Measurements from ENCODE around the gene TTBK1.

TTBK1 gene

DNA sequence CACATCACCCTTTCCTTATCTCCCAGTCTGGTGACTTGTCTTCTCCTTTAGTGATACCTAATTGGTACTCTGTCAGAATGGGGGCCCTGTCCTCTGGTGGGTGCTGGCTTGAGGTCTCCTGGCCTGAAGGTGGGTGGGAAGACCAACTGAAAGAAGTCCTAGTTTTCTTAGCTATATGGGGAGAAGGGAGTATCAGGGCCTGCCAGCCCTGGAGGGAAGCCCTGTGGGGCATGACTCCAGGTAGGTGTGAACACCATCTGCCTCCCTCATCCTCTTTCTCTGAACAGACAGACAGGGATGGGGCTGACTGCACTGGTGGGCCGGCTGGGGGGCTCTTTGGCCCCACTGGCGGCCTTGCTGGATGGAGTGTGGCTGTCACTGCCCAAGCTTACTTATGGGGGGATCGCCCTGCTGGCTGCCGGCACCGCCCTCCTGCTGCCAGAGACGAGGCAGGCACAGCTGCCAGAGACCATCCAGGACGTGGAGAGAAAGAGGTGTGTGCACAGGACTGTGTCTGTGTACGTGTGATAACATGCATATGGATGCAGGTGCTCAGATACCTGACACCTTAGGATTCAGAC, 60.6 kb downstream of the TTBK1 start:
- Mint-ChIP-seq H3K4me1 (ENCODE audit: low read depth) (peaks cover 5% of the 10 kb centered on the region), H3K27ac (no peak overlapping the region), H3K27me3 (ENCODE audit: low read depth) (peaks cover 18% of the 10 kb centered on the region), H3K4me3 (no peak overlapping the region), H3K9me3 (no peaks in the 10 kb centered on the region), H3K36me3 (ENCODE audit: low read depth) (no peaks in the 10 kb centered on the region)

DNA sequence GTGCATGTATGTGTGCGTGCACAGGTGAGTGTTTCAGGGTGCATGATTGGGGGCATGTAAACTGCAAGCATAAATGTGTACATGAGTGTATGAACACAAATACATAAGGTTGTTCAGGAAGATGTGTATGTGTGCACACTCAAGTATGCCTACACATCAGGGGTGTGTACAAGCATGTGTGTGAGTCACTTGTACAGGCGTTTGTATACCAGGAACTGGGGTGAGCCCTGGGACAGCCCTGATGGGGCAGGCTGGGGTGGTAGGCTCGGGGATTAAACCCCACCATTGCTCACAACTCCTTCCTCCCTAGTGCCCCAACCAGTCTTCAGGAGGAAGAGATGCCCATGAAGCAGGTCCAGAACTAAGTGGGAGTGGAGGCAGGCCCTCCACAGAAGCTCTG, 61.1 kb downstream of the TTBK1 start:
- Mint-ChIP-seq H3K27ac (no peak overlapping the region), H3K4me1 (ENCODE audit: low read depth) (peaks cover 5% of the 10 kb centered on the region), H3K9me3 (no peaks in the 10 kb centered on the region), H3K36me3 (ENCODE audit: low read depth) (no peaks in the 10 kb centered on the region), H3K4me3 (no peak overlapping the region), H3K27me3 (ENCODE audit: low read depth) (peaks cover 17% of the 10 kb centered on the region)

DNA sequence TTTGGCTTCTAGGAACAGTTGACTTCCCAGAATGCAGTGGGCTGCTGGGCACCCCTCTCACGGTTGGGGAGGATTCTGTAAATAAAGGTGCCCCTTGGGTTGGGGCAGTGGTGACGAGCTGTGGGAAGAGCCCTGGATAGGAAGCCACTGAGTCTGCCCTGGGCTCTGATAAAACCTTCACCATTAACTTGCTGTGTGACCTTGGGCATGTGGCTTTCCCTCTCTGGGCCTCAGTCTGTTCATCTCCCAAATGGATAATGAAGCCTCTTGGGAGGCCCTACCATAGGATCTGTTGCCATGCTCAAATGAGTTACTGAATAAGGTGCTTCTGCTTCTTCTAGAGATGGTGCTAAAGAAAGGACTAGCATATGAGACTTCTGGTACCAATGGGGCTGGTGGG, 61.6 kb downstream of the TTBK1 start:
- H3K36me3 Mint-ChIP-seq (ENCODE audit: low read depth): no peaks in the 10 kb centered on the region
- peaks cover 15% of the 10 kb centered on the region for H3K27me3 Mint-ChIP-seq (ENCODE audit: low read depth)
- no peak overlapping the region for H3K27ac Mint-ChIP-seq
- peaks cover 5% of the 10 kb centered on the region for H3K4me1 Mint-ChIP-seq (ENCODE audit: low read depth)
- H3K4me3 Mint-ChIP-seq: no peak overlapping the region
- H3K9me3 Mint-ChIP-seq: no peaks in the 10 kb centered on the region

DNA sequence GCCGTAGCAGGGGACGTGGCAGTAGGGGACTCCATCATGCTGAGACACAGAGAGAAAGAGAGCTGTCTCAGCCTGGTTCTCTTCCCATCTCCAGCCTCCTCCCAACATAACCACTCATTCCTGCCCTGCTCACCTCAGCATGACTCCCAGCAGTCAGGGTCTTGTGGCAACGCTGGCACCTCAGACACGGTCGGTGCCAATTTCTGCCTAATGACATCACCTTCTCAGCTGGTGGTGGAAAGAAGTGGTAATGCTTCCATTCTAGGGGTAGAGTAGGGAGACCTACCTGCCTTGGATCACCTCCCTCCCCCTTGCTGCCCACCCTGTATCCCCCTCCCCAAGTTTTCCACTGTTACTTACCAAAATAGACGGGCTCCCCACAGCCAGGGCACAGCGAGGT, 62.8 kb downstream of the TTBK1 start:
- no peak overlapping the region for H3K27ac Mint-ChIP-seq
- H3K27me3 Mint-ChIP-seq (ENCODE audit: low read depth): peaks cover 16% of the 10 kb centered on the region
- H3K36me3 Mint-ChIP-seq (ENCODE audit: low read depth): no peaks in the 10 kb centered on the region
- peaks cover 5% of the 10 kb centered on the region for H3K4me1 Mint-ChIP-seq (ENCODE audit: low read depth)
- H3K4me3 Mint-ChIP-seq: no peak overlapping the region
- H3K9me3 Mint-ChIP-seq: no peaks in the 10 kb centered on the region

DNA sequence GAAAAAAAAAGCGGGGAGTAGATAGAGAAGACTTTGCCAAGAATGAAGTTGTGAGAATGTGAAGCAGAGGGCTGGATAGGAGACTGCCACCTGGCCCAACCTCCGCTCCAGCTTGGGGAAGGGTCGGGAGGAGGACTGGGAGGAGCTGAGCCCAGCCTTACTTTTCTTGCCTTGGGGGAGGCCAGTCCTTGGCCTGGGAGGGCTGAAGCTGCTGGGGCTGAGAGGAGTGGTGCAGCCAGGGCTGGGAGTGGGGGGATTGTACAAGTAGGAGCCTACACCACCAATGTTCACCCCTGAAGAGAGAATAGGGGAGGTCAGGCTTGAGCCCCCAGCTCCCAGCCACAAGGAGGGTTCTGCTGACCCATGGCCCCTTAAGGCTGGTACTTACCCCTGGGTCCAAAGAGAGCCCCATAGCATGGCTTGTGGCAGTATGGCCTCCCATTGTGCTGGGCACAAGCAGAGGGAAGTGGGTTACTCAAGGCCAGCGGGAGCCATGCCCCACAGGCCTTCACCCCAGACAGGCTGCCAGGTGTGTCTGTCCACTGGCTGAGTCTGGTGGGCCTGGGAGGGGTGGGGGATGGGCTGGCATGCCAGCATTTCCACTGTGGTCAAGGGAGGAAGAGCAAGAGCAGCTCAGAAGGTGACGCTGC, 64.3 kb downstream of the TTBK1 start:
- no peaks in the 10 kb centered on the region for H3K9me3 Mint-ChIP-seq
- peaks cover 21% of the 10 kb centered on the region for H3K27me3 Mint-ChIP-seq (ENCODE audit: low read depth)
- H3K4me1 Mint-ChIP-seq (ENCODE audit: low read depth): peaks cover 5% of the 10 kb centered on the region
- H3K36me3 Mint-ChIP-seq (ENCODE audit: low read depth): no peaks in the 10 kb centered on the region
- H3K4me3 Mint-ChIP-seq: peak overlapping the region; percentile 8
- H3K27ac Mint-ChIP-seq: no peak overlapping the region

DNA sequence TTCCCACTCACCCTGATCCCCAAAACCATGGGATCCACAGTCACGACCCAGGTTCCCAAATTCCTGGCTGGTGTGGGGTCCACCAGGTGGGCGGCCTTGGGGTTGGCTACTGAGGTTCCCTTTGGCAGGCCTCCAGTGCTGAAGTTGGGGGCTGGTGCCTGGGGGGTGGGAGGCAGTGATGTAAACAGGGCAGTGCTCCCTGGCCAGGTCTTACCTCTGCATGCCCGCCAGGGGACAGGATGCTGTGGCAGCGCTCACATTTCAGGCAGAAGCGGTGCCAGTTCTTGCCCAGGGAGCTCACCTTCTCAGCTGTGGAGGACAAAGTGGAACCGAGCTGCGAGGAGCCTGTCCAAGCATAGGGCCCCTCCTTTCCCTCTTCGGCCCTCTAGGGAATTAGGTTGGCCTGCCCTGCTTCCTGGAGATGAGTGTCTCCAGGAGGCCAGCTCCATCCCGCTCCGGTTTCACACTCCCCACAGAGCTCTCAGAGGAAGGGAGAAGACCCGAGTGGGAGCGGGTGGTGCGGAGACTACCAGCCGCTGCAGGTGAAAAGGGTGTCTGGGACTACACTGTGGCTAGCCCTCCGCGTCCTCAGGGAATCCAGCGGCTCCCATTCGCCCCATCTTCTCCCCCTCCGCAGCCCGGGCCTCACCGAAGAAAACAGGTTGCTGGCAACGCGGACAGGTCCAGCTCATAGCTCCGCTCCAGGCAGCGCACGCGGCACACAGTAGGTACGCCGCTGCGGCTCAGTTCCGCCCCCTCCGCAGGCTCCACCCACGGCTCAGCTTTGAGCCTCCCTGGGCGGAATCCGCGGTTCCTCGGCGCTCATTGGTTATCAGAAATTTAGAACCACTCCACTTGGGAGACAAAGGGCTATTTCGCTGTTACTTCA, 65.1 kb downstream of the TTBK1 start, which contains the start of gene CRIP3:
Gene CRIP3 (minus strand): TSS at position 726 of the 889 bp plus-strand sequence. CDS start 34 bp downstream, at position 692.
- peaks cover 5% of the 10 kb centered on the region for H3K4me1 Mint-ChIP-seq (ENCODE audit: low read depth)
- no peak within 1 kb of the TSS for H3K27ac Mint-ChIP-seq
- peaks cover 21% of the 10 kb centered on the region for H3K27me3 Mint-ChIP-seq (ENCODE audit: low read depth)
- peak within 1 kb of the TSS; percentile 74 for H3K4me3 Mint-ChIP-seq
- no peaks in the 10 kb centered on the region for H3K36me3 Mint-ChIP-seq (ENCODE audit: low read depth)
- H3K9me3 Mint-ChIP-seq: no peaks in the 10 kb centered on the region

DNA sequence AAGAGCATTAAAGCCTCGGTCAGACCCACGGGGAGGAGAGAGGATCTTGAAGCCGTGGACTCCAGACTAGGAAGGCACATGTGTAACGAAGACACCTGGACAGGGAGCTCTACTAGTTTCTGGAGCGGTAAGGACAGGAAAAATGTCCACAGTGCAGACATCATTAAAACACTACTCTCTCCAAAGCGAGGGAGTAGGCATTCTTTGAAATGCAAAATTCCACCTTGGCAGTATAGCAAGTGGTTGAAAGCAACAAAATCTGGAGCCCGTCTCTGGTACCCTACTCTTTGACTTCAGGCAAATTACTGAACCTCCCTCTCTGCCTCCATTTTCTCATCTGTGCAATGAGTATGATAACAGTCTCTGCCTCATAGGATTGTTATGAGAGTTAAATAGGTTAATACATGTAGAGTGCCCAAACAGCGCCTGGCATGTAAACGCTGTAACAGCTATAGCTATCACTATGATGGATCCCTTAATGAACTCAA, 65.8 kb downstream of the TTBK1 start:
- Mint-ChIP-seq H3K36me3 (ENCODE audit: low read depth) (no peaks in the 10 kb centered on the region), H3K4me3 (peak overlapping the region; percentile 74), H3K27ac (no peak overlapping the region), H3K27me3 (ENCODE audit: low read depth) (peaks cover 22% of the 10 kb centered on the region), H3K9me3 (no peaks in the 10 kb centered on the region), H3K4me1 (ENCODE audit: low read depth) (peaks cover 5% of the 10 kb centered on the region)

DNA sequence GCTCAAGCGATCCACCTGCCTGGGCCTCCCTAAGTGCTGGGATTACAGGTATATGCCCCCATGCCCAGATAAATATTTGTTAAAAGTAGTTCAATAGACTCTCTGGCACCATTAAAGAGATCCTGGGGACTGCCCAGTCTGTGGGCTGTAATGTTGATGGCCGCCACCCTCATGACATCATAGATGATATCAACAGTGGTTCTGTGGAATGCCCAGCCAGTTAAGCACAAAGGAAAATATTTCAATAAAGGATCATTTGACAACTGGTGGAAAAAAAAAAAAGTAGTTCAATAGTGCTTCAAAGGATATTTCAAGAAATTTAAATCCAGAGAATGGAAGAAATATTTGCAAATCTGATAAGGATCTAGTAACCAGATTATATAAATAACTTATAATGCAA, 66.9 kb downstream of the TTBK1 start:
- no peaks in the 10 kb centered on the region for H3K36me3 Mint-ChIP-seq (ENCODE audit: low read depth)
- H3K4me3 Mint-ChIP-seq: no peak overlapping the region
- H3K4me1 Mint-ChIP-seq (ENCODE audit: low read depth): peaks cover 5% of the 10 kb centered on the region
- H3K27me3 Mint-ChIP-seq (ENCODE audit: low read depth): peaks cover 26% of the 10 kb centered on the region
- no peak overlapping the region for H3K27ac Mint-ChIP-seq
- no peaks in the 10 kb centered on the region for H3K9me3 Mint-ChIP-seq

DNA sequence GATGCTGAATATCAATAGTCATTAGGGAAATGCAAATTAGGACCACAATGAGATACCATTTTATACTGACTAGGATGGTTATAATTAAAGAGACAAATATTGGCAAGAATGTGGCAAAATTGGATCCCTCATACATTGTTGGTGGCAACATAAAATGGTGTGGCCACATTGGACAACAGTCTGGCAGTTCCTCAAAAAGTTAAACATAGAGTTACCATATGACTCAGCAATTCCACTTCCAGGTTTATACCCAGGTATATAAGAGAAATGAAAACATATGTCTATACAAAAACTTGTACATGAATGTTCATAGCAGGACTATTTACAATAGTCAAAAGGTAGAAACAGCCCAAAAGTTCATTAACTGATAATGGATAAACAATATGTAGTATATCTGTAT, 67.3 kb downstream of the TTBK1 start:
- Mint-ChIP-seq H3K27me3 (ENCODE audit: low read depth) (peaks cover 29% of the 10 kb centered on the region), H3K4me1 (ENCODE audit: low read depth) (peaks cover 5% of the 10 kb centered on the region), H3K4me3 (no peak overlapping the region), H3K27ac (no peak overlapping the region), H3K9me3 (no peaks in the 10 kb centered on the region), H3K36me3 (ENCODE audit: low read depth) (no peaks in the 10 kb centered on the region)

DNA sequence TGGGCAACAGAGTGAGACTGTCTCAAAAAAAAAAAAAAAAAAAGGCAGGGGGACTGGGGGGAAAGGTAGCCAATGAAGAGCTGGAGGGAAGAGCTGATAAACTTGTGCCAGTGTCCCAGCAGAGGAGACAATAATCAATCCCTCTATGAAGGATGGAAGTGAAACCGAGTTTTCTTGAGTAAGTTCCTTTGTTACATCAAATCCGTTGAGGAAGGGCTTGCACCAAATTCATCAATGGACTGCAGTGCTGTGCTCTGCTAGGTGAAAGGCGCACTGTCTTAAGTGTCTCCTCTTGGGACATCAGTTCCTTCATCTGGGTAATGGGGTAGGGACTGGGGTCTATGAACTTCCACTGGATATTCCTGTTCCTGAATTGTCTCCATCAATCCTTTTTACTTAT, 68.4 kb downstream of the TTBK1 start:
- Mint-ChIP-seq H3K36me3 (ENCODE audit: low read depth) (no peaks in the 10 kb centered on the region), H3K9me3 (no peaks in the 10 kb centered on the region), H3K4me1 (ENCODE audit: low read depth) (peaks cover 5% of the 10 kb centered on the region), H3K27ac (no peak overlapping the region), H3K27me3 (ENCODE audit: low read depth) (peaks cover 29% of the 10 kb centered on the region), H3K4me3 (no peak overlapping the region)

DNA sequence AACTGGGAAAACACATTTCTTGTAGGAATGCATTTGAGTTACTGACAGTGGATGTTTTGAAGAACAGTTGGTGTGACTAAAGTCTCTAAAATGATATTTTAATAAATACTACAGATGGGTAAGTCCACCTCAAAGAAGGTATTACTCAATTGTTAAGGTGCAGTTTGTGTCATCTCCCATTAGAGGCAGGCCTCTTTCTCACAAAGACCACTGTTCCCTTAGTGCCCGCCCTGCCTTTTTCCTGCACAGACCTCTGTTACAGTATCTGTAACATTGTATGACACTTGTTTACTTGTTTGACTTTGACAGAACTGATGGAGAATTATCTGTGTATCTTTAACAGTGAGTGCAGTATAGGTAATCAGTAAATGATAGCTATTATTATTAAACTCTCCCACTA, 70.5 kb downstream of the TTBK1 start:
- H3K9me3 Mint-ChIP-seq: no peaks in the 10 kb centered on the region
- no peaks in the 10 kb centered on the region for H3K4me1 Mint-ChIP-seq (ENCODE audit: low read depth)
- H3K4me3 Mint-ChIP-seq: no peak overlapping the region
- H3K27ac Mint-ChIP-seq: no peak overlapping the region
- H3K27me3 Mint-ChIP-seq (ENCODE audit: low read depth): peaks cover 26% of the 10 kb centered on the region
- no peaks in the 10 kb centered on the region for H3K36me3 Mint-ChIP-seq (ENCODE audit: low read depth)

DNA sequence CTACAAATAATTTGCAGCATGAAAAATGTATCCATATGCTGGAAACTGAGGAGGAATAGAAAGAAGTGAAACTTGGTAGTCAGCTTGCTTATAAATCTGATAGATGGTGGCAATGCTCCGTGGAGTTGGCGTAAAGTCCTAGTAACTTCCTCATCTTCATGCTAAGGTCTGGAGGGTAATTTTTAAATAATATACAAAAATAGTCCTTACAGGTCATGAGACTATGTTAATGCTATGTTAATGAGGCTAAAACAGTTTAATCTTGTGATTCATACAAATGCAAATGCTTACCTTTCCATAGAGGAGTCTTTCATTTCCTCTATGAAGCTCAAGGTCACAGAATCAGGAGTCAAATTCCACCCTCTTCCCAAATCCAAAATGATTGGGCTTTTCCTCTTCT, 74.7 kb downstream of the TTBK1 start:
- Mint-ChIP-seq H3K27ac (no peak overlapping the region), H3K9me3 (no peaks in the 10 kb centered on the region), H3K4me3 (no peak overlapping the region), H3K4me1 (ENCODE audit: low read depth) (no peaks in the 10 kb centered on the region), H3K27me3 (ENCODE audit: low read depth) (peaks cover 15% of the 10 kb centered on the region), H3K36me3 (ENCODE audit: low read depth) (no peaks in the 10 kb centered on the region)

DNA sequence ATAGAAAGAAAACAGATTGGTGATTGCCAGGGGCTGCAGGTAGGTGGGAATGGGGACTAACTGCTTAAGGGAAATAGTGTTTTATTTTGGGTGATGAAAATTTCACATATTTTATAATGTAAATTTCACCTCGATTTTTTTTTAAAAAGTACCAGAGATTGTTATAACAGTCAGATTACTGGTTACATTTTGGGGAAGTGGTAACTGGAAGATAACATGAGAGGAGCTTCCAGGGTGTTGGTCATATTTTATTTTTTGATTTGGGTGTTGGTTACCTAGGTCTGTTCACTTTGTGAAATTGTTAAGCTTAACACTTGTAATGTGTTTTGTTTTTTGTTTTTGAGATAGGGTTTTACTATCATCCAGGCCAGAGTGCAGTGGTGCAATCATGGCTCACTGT, 82.6 kb downstream of the TTBK1 start:
- Mint-ChIP-seq H3K27ac (no peak overlapping the region), H3K4me3 (no peak overlapping the region)

DNA sequence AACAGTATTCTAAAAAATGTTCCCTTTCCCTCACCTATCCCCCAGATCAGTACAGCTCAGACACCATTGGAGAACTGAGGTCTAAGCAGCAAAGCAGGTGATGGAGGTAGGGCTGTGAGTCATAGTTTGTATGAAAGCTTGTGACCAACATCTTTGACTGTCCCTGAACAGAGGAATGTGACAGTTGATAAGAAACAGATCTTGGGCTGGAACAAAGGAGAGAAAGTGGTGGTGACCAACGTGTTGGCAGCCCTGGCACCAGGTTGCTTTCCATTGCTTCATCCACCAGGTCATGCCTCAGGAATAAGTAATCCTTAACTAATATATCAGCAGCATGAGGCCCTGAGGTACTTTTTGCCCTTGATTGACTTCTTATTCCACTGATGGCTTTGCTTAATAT, 85.2 kb downstream of the TTBK1 start:
- H3K4me1 Mint-ChIP-seq (ENCODE audit: low read depth): peaks cover 10% of the 10 kb centered on the region
- no peak overlapping the region for H3K27ac Mint-ChIP-seq
- no peaks in the 10 kb centered on the region for H3K36me3 Mint-ChIP-seq (ENCODE audit: low read depth)
- H3K4me3 Mint-ChIP-seq: no peak overlapping the region
- no peaks in the 10 kb centered on the region for H3K9me3 Mint-ChIP-seq
- peaks cover 10% of the 10 kb centered on the region for H3K27me3 Mint-ChIP-seq (ENCODE audit: low read depth)

More for the DNA sequence above, 82.6 kb downstream of the TTBK1 start:
- Mint-ChIP-seq H3K9me3 (no peaks in the 10 kb centered on the region), H3K4me1 (ENCODE audit: low read depth) (no peaks in the 10 kb centered on the region), H3K36me3 (ENCODE audit: low read depth) (no peaks in the 10 kb centered on the region), H3K27me3 (ENCODE audit: low read depth) (peaks cover 4% of the 10 kb centered on the region)

DNA sequence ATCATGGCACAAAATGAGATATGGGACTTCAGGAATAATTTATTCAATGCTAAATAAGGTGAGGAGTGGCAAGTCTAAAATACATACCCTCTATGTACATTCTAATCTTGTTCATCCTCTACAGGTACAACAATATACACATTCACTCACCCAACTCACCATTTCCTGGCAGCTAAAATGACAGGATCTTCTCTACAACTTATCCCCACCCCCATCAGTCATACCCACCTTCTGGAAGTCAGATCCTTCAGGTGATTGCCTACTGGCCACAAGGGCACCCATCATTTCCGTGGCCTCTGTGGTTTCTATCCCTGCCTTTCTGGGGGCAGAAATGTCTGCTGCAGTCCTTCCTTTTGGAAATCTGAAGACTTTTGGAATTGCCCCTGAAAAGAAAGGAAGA, 88.2 kb downstream of the TTBK1 start:
- Mint-ChIP-seq H3K27ac (no peak overlapping the region), H3K4me1 (ENCODE audit: low read depth) (peaks cover 10% of the 10 kb centered on the region), H3K36me3 (ENCODE audit: low read depth) (peaks cover 3% of the 10 kb centered on the region), H3K4me3 (no peak overlapping the region), H3K27me3 (ENCODE audit: low read depth) (peaks cover 10% of the 10 kb centered on the region), H3K9me3 (no peaks in the 10 kb centered on the region)
